Urinary bladder (tissue), 4 donors: Measurements from ENCODE around the gene SLC35E1. TPM values are rescaled to one million over a fixed set of nuclear protein-coding genes. Genes with fewer than 3 reads are reported as not detected.

Experiments used
- DNase-seq: peaks from one replicate; pipeline ENCODE4 v3.0.0-alpha.2; 2015; ENCODE audit errors: extremely low spot score
- H3K27ac ChIP-seq: one replicate; pipeline ENCODE4 v1.5.1; 2013; ENCODE audit warnings: low read depth, mild to moderate bottlenecking, moderate library complexity
- H3K36me3 ChIP-seq: one replicate; pipeline ENCODE4 v1.6.1; 2013; ENCODE audit warnings: mild to moderate bottlenecking, moderate library complexity; ENCODE audit not compliant: insufficient read depth
- H3K4me1 ChIP-seq: one replicate; pipeline ENCODE4 v1.6.1; 2013; ENCODE audit warnings: mild to moderate bottlenecking, moderate library complexity; ENCODE audit not compliant: insufficient read depth
- H3K4me3 ChIP-seq: one replicate; pipeline ENCODE4 v1.5.1; 2013; ENCODE audit warnings: low read depth, low read length
- WGBS: extraction: QIAGEN DNeasy Blood & Tissue Kit; methylation state at CpG from one replicate; pipeline ENCODE4 v1.1.7; 2013; 5-methylcytosine and 5-hydroxymethylcytosine counted together
- polyA plus RNA-seq: library from polyadenylated mRNA; stranded (reverse); fragments of 200-250 nt; gene quantifications from one replicate; pipeline ENCODE4 v1.2.3, GENCODE V29; 2013
- total RNA-seq: library from RNA; depleted of rRNA; stranded (reverse); fragments of >200 nt; gene quantifications from one replicate; pipeline ENCODE4 v1.2.3, GENCODE V29; 2014
- donor health status: healthy with polysubstance abuse.
- donor health status: healthy.

Gene SLC35E1
- total and polyA plus RNA-seq, 2 donors = 18.9 to 22.8 TPM

DNA sequence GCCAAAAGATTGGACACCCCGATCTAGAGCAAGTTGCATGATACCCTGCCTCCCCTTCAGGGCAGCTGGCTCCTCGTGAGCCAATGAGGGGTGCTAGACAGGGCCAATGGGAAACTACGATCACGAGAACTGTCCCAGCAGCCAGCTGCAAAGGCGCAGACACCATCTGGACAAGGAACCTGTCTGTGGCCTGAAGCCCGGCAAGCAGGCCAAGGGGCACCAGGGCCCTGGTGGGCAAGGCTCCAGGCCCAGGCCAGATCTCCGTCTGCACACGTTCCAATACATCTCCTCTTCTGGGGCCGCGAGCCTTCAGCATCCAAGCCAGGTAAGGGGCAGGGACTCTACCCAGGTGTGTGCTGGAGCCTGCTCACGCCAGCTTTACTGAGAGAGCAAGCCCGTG, 35.6 kb upstream of the SLC35E1 start:
- Histone ChIP-seq H3K27ac (peak overlapping the region; percentile 73), H3K4me1 (no peaks in the 10 kb centered on the region), H3K36me3 (no peaks in the 10 kb centered on the region), H3K4me3 (no peak overlapping the region)
- no peak for DNase-seq
- 79% methylated on average over 12 of the region's 12 CpGs for WGBS

DNA sequence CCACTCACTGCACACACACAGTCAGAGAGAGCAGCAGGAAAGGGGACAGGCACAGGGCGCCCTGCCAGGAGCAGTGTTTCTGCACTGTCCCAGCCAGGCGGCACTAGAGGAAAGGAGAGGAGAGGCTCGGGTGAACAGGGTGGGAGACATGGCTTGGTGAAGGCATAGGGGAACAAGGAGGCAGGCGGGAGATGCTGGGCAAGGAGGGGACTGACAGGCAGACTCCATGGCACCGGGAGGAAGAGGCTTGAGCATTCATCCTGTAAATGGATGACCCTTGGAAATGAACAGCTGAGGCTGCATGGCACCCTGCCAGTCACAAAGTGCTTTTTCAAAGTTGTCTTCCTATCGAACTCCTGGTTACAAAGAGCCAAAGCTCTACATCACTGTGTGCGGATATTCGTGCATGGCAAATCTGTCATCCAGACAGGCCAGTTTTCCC, 33.4 kb upstream of the SLC35E1 start:
- no peaks in the 10 kb centered on the region for H3K4me1 ChIP-seq
- no peak overlapping the region for H3K4me3 ChIP-seq
- no peak for DNase-seq
- 62% methylated on average over 8 of the region's 8 CpGs for WGBS
- no peak overlapping the region for H3K27ac ChIP-seq
- no peaks in the 10 kb centered on the region for H3K36me3 ChIP-seq

DNA sequence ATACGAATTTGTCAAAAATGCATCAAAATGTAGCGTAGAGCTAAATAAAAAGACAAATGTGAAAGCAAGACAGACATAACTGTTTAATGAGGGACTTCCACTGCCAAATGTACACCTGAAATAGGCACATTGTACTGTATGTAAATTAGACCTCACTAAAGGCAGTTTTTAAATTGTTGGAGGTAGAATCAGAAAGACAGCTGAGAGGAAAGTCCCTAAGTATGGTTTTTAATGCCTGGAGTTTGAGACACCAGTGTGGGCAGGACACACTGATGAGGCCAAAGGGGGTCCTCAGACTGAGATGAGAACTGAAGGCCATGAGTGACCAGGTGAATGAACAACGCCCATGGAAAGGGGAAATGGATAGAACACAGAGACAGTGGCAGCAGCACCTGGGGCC, 32.9 kb upstream of the SLC35E1 start:
- 93% methylated on average over 3 of the region's 3 CpGs for WGBS
- DNase-seq = no peak
- Histone ChIP-seq H3K4me3 (no peak overlapping the region), H3K36me3 (no peaks in the 10 kb centered on the region), H3K27ac (no peak overlapping the region), H3K4me1 (no peaks in the 10 kb centered on the region)

DNA sequence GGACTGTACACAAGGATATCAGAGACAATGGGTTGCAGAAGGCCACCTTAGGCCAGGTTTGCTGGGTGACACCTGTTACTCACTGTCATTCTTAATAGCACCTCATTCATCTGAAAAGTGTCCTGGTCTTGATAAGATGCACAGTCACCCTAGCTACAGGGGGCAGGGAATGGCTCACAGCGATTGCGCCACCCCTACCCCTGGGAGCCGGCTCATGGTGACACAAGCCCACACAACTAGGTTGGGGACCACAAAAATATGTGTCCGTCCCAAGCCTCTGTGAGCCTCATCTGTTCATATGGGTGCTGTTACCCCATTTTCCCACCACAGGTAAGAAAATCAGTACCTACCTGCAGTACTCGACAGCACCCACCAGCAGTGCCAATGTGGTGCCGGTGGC, 32.4 kb upstream of the SLC35E1 start:
- 96% methylated on average over 6 of the region's 6 CpGs for WGBS
- H3K36me3 ChIP-seq = no peaks in the 10 kb centered on the region
- H3K4me3 ChIP-seq = no peak overlapping the region
- no peaks in the 10 kb centered on the region for H3K4me1 ChIP-seq
- no peak overlapping the region for H3K27ac ChIP-seq
- no peak for DNase-seq

DNA sequence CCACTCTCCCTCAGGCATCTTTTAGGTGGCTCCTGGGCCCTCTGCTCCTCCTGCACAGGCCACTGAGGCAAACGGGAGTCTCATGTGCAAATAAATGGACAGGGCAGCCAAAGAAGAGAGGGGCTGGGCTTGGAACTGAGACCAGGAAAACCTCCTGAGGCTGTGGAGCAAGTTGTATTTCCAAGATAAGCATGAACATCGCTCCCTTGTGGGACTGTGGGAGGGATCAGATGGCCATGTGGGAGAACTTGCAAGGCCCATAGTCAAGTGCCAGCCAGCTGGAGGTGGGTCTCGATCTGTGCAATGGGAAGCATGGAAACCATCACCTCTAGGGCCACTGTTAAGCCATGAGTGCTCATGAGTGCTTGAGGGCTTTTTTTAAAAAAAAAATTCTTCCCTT, 30.9 kb upstream of the SLC35E1 start:
- no peaks in the 10 kb centered on the region for H3K36me3 ChIP-seq
- H3K4me3 ChIP-seq = no peak overlapping the region
- no peak for DNase-seq
- H3K4me1 ChIP-seq = no peaks in the 10 kb centered on the region
- no peak overlapping the region for H3K27ac ChIP-seq
- 72% methylated on average over 3 of the region's 3 CpGs for WGBS

GRCh38 chr19:16601378-16602052, 29.3 kb upstream of the SLC35E1 start:
- Histone ChIP-seq H3K27ac (no peak overlapping the region), H3K4me3 (no peak overlapping the region), H3K36me3 (no peaks in the 10 kb centered on the region), H3K4me1 (no peaks in the 10 kb centered on the region)
- 94% methylated on average over 20 of the region's 20 CpGs for WGBS
- no peak for DNase-seq

- 92% methylated on average over 5 of the region's 5 CpGs for WGBS
- Histone ChIP-seq H3K36me3 (no peaks in the 10 kb centered on the region), H3K4me3 (no peak overlapping the region), H3K27ac (no peak overlapping the region), H3K4me1 (no peaks in the 10 kb centered on the region)
- DNase-seq = no peak
These were observed 28.6 kb upstream of the SLC35E1 start for GRCh38 chr19:16600824-16601223.

DNA sequence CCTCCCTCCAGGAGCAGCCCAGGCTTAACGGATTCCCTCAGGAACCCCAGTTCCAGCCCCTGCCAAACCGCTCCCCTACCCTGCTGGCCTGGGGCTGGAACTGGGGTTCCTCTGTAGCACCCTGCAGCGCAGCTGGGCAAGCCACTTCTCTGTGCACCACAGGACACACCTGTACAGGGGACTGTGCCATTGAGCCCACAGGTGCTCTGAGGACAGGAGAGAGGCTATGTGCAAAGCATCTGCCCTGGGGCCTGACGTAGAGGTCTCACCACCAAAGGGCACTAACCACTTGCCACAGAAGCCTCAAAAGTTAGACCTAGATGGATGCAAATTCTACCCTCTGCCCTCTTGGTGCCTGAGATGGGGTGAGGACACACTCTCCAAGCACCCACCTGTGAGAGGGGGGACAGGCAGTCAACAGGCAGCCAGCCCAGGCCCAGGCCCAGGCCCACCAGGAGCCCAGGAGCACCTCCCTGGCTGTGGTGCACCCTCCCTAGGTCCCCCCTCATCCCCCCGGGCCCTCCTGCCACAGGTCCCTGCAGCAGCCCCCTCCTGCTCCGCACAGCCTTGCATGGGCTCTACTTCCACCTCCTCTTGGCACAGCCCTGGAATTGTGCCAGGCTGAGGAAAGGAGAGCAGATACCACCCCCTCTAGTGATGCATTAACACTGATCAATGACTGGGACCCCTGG, 27.6 kb upstream of the SLC35E1 start:
- no peaks in the 10 kb centered on the region for H3K36me3 ChIP-seq
- 85% methylated on average over 6 of the region's 6 CpGs for WGBS
- H3K4me1 ChIP-seq = no peaks in the 10 kb centered on the region
- no peak for DNase-seq
- H3K27ac ChIP-seq = no peak overlapping the region
- H3K4me3 ChIP-seq = no peak overlapping the region

DNA sequence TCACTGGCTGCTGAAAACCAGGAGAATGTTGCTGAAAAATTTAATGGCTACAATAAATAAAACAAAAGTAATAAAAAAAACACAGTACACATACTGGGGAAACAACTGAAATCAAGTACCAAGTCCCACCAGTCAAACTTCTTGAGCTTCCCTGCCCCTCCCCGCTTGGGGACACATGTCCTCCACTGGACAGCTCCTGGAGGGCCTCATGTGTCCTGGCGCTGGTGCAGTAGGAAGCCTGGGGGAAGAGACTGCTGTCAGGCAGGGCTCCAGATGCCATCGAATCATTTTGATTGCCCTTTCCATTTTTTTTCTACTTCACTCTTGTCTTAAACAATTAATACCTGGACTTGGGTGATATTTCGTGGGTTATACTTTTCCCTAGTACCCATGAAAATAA, 26.6 kb upstream of the SLC35E1 start:
- 62% methylated on average over 4 of the region's 4 CpGs for WGBS
- H3K36me3 ChIP-seq = no peaks in the 10 kb centered on the region
- H3K4me3 ChIP-seq = no peak overlapping the region
- no peak overlapping the region for H3K27ac ChIP-seq
- no peak for DNase-seq
- H3K4me1 ChIP-seq = no peaks in the 10 kb centered on the region

- no peak for DNase-seq
These were observed 24.2 kb upstream of the SLC35E1 start for GRCh38 chr19:16596399-16596798.

DNA sequence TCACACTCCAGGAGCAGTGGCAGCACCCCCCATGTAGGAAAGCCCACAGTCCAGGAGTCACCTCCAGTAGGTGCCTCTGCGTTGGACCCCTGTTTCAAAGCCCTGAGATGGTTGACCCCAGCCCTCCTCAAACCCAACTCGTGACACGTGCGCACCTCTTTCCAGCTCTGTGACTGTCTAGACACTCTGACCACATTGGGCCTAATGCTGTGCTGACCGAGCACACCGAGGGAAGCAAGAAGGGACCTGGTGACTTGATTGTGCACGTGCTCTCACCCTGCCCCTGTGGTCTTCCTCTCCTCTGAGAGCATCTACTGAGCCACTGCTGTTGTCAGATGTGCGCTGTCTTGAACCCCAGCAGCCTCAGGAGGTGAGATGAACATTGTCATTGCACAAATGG, 22.9 kb upstream of the SLC35E1 start:
- 86% methylated on average over 8 of the region's 8 CpGs for WGBS
- H3K36me3 ChIP-seq = no peaks in the 10 kb centered on the region
- no peaks in the 10 kb centered on the region for H3K4me1 ChIP-seq
- no peak overlapping the region for H3K27ac ChIP-seq
- H3K4me3 ChIP-seq = no peak overlapping the region
- no peak for DNase-seq

More at GRCh38 chr19:16596399-16596798, 24.2 kb upstream of the SLC35E1 start:
- Histone ChIP-seq H3K4me1 (no peaks in the 10 kb centered on the region), H3K4me3 (no peak overlapping the region), H3K27ac (no peak overlapping the region), H3K36me3 (no peaks in the 10 kb centered on the region)
- WGBS = 94% methylated on average over 9 of the region's 9 CpGs

DNA sequence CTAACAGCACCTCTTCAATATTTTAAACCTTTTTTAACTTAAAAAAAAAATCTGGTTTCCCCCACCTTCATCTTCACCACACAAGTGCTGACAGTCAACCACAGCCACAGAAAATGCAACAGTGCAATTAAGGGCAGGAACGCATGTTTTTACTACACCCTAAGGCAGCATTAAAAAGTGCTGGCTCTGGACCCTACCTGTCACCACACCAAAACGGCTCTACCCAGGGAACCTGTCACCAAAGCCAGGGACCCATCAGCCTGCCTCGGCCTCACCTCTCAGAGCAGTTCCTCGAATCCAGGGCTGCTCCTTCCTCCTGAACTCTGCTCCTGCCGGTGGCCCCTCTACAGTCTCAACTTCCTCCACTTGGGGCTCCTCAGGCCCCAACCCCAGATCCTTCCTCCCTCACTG, 22.5 kb upstream of the SLC35E1 start:
- no peaks in the 10 kb centered on the region for H3K36me3 ChIP-seq
- H3K27ac ChIP-seq = no peak overlapping the region
- DNase-seq = no peak
- no peaks in the 10 kb centered on the region for H3K4me1 ChIP-seq
- no peak overlapping the region for H3K4me3 ChIP-seq
- WGBS = 82% methylated on average over 5 of the region's 5 CpGs

- H3K27ac ChIP-seq = no peak overlapping the region
- no peak overlapping the region for H3K4me3 ChIP-seq
- WGBS = 73% methylated on average over 10 of the region's 10 CpGs
- no peak for DNase-seq
- no peaks in the 10 kb centered on the region for H3K4me1 ChIP-seq
- no peaks in the 10 kb centered on the region for H3K36me3 ChIP-seq
These were observed 21.9 kb upstream of the SLC35E1 start for GRCh38 chr19:16594131-16594586.

- no peak overlapping the region for H3K27ac ChIP-seq
- no peaks in the 10 kb centered on the region for H3K4me1 ChIP-seq
- no peaks in the 10 kb centered on the region for H3K36me3 ChIP-seq
- no peak for DNase-seq
- 98% methylated on average over 4 of the region's 4 CpGs for WGBS
- H3K4me3 ChIP-seq = no peak overlapping the region
These were observed 21.0 kb upstream of the SLC35E1 start for GRCh38 chr19:16593181-16593580.
